Body of pancreas (tissue), 4 donors: ENCODE measurements around the gene PAK3. TPM values are rescaled to one million over a fixed set of nuclear protein-coding genes. Genes with fewer than 3 reads are reported as not detected.

Experiments used
- ATAC-seq: fragments of 150-250 bp; one replicate; pipeline ENCODE4 v1.9.1; 2016
- DNase-seq, 4 donors: peaks; one replicate each; pipeline ENCODE4 v3.0.0-alpha.2; 2019
- H3K27ac ChIP-seq, 4 donors: fragments of 200-600 bp; sonication (generic); 1 replicate in 3 of 4; 2 replicates in 1 of 4; pipeline versions ENCODE4 v1.5.1 to v1.6.1; 2016 to 2019; ENCODE audit warnings: mild to moderate bottlenecking in 1 of 4, mixed read lengths in 1 of 4, moderate library complexity in 1 of 4
- H3K27me3 ChIP-seq, 2 donors: fragments of 200-600 bp; sonication (generic); one replicate each; pipeline ENCODE4 v1.6.0; 2016; ENCODE audit warnings: mild to moderate bottlenecking in 1 of 2
- H3K36me3 ChIP-seq, 2 donors: fragments of 200-600 bp; sonication (generic); replicated peaks in 1 of 2; 2 replicates each; pipeline ENCODE4 v1.5.1; 2016; ENCODE audit warnings: low read depth in 2 of 2; ENCODE audit not compliant: insufficient read depth in 1 of 2
- H3K4me1 ChIP-seq: fragments of 200-600 bp; sonication (generic); one replicate; pipeline ENCODE4 v1.6.0; 2016
- H3K4me3 ChIP-seq, 2 donors: fragments of 200-600 bp; sonication (generic); 1 replicate in 1 of 2; 2 replicates in 1 of 2; pipeline ENCODE4 v1.5.1; 2016 to 2019
- H3K9me3 ChIP-seq, 3 donors: fragments of 200-600 bp; sonication (generic); 1 replicate in 2 of 3; 2 replicates in 1 of 3; pipeline ENCODE4 v1.5.1; 2016
- POLR2A ChIP-seq, 3 donors: fragments of 450-650 bp; IDR thresholded peaks; one replicate each; pipeline ENCODE4 v1.6.1; 2016; ENCODE audit warnings: antibody characterized with exemption in 3 of 3, mild to moderate bottlenecking in 2 of 3
- WGBS, 2 donors: methylation state at CpG; one replicate each; pipeline ENCODE4 v1.1.5; 2017; 5-methylcytosine and 5-hydroxymethylcytosine counted together
- intact Hi-C: fragments of 100-400 bp; cut with DNase I; formaldehyde crosslinking; loops from one replicate; pipeline ENCODE4 v1.15.1; 2023
- total RNA-seq, 2 donors: library from RNA; depleted of rRNA; stranded (reverse); fragments of >200 nt; gene quantifications; one replicate each; pipeline ENCODE4 v1.1.0, GENCODE V29; 2016
- TF ChIP-seq, protein P1 (sequence below), 7 experiments: fragments of 450-650 bp in 4 of 7; fragments of 200-600 bp in 3 of 7; sonication (generic) in 3 of 7; IDR thresholded peaks; one replicate each; pipeline ENCODE4 v1.5.1; 2016 to 2019; ENCODE audit warnings: antibody characterized with exemption in 7 of 7

The PAK3 gene
- total RNA-seq, 2 donors from 2014 or later: 33.2 to 43.5 TPM

DNA sequence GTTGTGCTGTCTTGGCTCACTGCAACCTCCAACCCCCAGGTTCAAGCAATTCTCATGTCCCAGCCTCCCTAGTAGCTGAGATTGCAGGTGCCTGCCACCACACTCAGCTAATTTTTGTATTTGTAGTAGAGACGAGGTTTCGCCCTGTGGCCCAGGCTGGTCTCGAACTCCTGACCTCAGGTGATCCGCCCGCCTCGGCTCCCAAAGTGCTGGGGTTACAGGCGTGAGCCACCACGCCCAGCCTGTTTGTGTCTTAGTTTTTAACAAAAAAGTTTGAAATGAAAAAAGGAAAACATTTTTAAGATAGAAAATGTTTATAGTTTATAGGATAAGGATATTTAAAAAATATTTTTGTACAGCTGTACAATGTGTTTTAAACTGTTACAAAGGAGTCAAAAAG is 111.9 kb downstream of the PAK3 start:
- 98 to 99% methylated on average over 8 of the region's 8 CpGs for WGBS, 2 donors
- Histone ChIP-seq H3K27ac (no peak overlapping the region), H3K4me3 (no peak overlapping the region), H3K36me3 (no peaks in the 10 kb centered on the region), H3K9me3 (no peaks in the 10 kb centered on the region), H3K4me1 (no peaks in the 10 kb centered on the region), H3K27me3 (no peaks in the 10 kb centered on the region)
- intact Hi-C loops: no loop called here
- TF ChIP-seq, protein P1, sequence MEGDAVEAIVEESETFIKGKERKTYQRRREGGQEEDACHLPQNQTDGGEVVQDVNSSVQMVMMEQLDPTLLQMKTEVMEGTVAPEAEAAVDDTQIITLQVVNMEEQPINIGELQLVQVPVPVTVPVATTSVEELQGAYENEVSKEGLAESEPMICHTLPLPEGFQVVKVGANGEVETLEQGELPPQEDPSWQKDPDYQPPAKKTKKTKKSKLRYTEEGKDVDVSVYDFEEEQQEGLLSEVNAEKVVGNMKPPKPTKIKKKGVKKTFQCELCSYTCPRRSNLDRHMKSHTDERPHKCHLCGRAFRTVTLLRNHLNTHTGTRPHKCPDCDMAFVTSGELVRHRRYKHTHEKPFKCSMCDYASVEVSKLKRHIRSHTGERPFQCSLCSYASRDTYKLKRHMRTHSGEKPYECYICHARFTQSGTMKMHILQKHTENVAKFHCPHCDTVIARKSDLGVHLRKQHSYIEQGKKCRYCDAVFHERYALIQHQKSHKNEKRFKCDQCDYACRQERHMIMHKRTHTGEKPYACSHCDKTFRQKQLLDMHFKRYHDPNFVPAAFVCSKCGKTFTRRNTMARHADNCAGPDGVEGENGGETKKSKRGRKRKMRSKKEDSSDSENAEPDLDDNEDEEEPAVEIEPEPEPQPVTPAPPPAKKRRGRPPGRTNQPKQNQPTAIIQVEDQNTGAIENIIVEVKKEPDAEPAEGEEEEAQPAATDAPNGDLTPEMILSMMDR (IDR thresholded peaks at IDR 0.05): no peak
- TF ChIP-seq POLR2A (IDR thresholded peaks at IDR 0.05): no peak
- no peak for DNase-seq
- no peak for ATAC-seq

- no peak overlapping the region for H3K4me3 ChIP-seq
- no peaks in the 10 kb centered on the region for H3K9me3 ChIP-seq
- no peaks in the 10 kb centered on the region for H3K4me1 ChIP-seq
- 95 to 96% methylated on average over 6 of the region's 6 CpGs for WGBS, 2 donors
- H3K36me3 ChIP-seq: no peaks in the 10 kb centered on the region
- no peaks in the 10 kb centered on the region for H3K27me3 ChIP-seq
- DNase-seq (no peak), ATAC-seq (no peak)
- H3K27ac ChIP-seq: no peak overlapping the region
- TF ChIP-seq POLR2A (IDR thresholded peaks at IDR 0.05): no peak
- TF ChIP-seq, protein P1 (IDR thresholded peaks at IDR 0.05): no peak
- intact Hi-C loops: no loop called here
These were observed 120.4 kb downstream of the PAK3 start for GRCh38 chrX:111216293-111216801.

GRCh38 chrX:111244235-111244750 is 148.3 kb downstream of the PAK3 start:
- intact Hi-C loops: loop anchor here (10.0 kb wide), 1 partner anchor 789 kb away; no protein-coding TSS in a partner anchor
- H3K27ac ChIP-seq: no peak overlapping the region
- H3K36me3 ChIP-seq: no peaks in the 10 kb centered on the region
- no peaks in the 10 kb centered on the region for H3K9me3 ChIP-seq
- no peak for TF ChIP-seq POLR2A (IDR thresholded peaks at IDR 0.05)
- TF ChIP-seq, protein P1 (IDR thresholded peaks at IDR 0.05): peak in 5 of 7 experiments; percentile 11 to 50 (median 34)
- H3K4me1 ChIP-seq: no peaks in the 10 kb centered on the region
- no peaks in the 10 kb centered on the region for H3K27me3 ChIP-seq
- WGBS, 2 donors: 19 to 22% methylated on average over 2 of the region's 2 CpGs
- no peak for DNase-seq
- H3K4me3 ChIP-seq: no peak overlapping the region
- ATAC-seq: no peak

GRCh38 chrX:111254896-111255693 is 159.1 kb downstream of the PAK3 start:
- H3K36me3 ChIP-seq: no peaks in the 10 kb centered on the region
- no peak overlapping the region for H3K4me3 ChIP-seq
- H3K27me3 ChIP-seq: no peaks in the 10 kb centered on the region
- no peaks in the 10 kb centered on the region for H3K9me3 ChIP-seq
- TF ChIP-seq, protein P1 (IDR thresholded peaks at IDR 0.05): no peak
- no peak for TF ChIP-seq POLR2A (IDR thresholded peaks at IDR 0.05)
- no peaks in the 10 kb centered on the region for H3K4me1 ChIP-seq
- 91 to 98% methylated on average over 7 of the region's 7 CpGs for WGBS, 2 donors
- ATAC-seq: no peak
- intact Hi-C loops: no loop called here
- no peak overlapping the region for H3K27ac ChIP-seq
- no peak for DNase-seq
